DMS53 (cell line): ENCODE data around the gene IQCM.

ENCODE experiments used
- DNase-seq: peaks from one replicate; lab custom pipeline; 2025; lab: John Stamatoyannopoulos, UW

The IQCM gene

GRCh38 chr4:149815743-149816142 lies at the start of gene IQCM:
Gene IQCM, minus strand, starts transcription at chr4:149815843. Its CDS starts 73,152 bp downstream, at chr4:149742691.
- no peak for DNase-seq

- DNase-seq = no peak
Measured at GRCh38 chr4:149857446-149857845, 41.8 kb upstream of the IQCM start.

GRCh38 chr4:149845743-149846142 lies 30.1 kb upstream of the IQCM start:
- DNase-seq = peak; percentile 27

- DNase-seq = no peak
Measured at GRCh38 chr4:149841686-149842085, 26.0 kb upstream of the IQCM start.

- no peak for DNase-seq
Measured at GRCh38 chr4:149838036-149838435, 22.4 kb upstream of the IQCM start.

- DNase-seq = no peak
Measured at GRCh38 chr4:149836546-149836945, 20.9 kb upstream of the IQCM start.

GRCh38 chr4:149835280-149835679 lies 19.6 kb upstream of the IQCM start:
- no peak for DNase-seq

- DNase-seq = no peak
Measured at GRCh38 chr4:149831656-149832208, 16.1 kb upstream of the IQCM start.

- DNase-seq = no peak
Measured at GRCh38 chr4:149830823-149831222, 15.2 kb upstream of the IQCM start.

- no peak for DNase-seq
Measured at GRCh38 chr4:149825336-149825735, 9.7 kb upstream of the IQCM start.

- DNase-seq = peak; percentile 1
Measured at GRCh38 chr4:149823769-149824221, 8.2 kb upstream of the IQCM start.

GRCh38 chr4:149801416-149801815 lies 14.2 kb downstream of the IQCM start:
- DNase-seq = no peak

GRCh38 chr4:149799546-149799945 lies 16.1 kb downstream of the IQCM start:
- no peak for DNase-seq

GRCh38 chr4:149796381-149796780 lies 19.3 kb downstream of the IQCM start:
- no peak for DNase-seq

- no peak for DNase-seq
Measured at GRCh38 chr4:149795256-149795655, 20.4 kb downstream of the IQCM start.

- DNase-seq = no peak
Measured at GRCh38 chr4:149794352-149794751, 21.3 kb downstream of the IQCM start.

GRCh38 chr4:149793459-149793858 lies 22.2 kb downstream of the IQCM start:
- DNase-seq = no peak

GRCh38 chr4:149791851-149792250 lies 23.8 kb downstream of the IQCM start:
- no peak for DNase-seq

GRCh38 chr4:149790172-149790907 lies 25.3 kb downstream of the IQCM start:
- peak; percentile 1 for DNase-seq

GRCh38 chr4:149788300-149788699 lies 27.3 kb downstream of the IQCM start:
- no peak for DNase-seq

- no peak for DNase-seq
Measured at GRCh38 chr4:149785696-149786431, 29.8 kb downstream of the IQCM start.

- peak; percentile 5 for DNase-seq
Measured at GRCh38 chr4:149784018-149784417, 31.6 kb downstream of the IQCM start.

- DNase-seq = no peak
Measured at GRCh38 chr4:149781150-149781549, 34.5 kb downstream of the IQCM start.
